ENCODE data around the gene TNFRSF6B.

Gene TNFRSF6B

DNA sequence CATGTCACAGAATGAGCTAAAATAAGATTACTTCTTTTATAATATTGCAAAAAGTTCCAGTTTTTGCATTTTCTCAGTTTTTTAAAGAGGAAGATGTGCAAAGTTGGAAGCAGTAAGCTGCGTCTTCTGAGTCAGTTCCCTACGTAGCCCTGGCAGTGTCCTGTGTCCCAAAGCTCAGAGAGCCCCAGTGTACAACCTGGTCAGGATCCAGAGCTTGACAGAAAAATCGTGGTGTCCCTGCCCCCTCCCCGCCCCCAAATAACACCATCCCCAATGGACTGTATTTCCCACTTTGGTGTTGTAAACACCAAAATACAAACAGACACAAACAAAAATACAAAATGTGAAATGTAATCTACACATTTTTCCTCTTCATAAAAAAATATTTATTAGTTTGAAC lies 47.7 kb downstream of the TNFRSF6B start:
- Histone ChIP-seq H3K9me3 (ENCODE audit: control insufficient read depth in 1 of 2, low read length in 2 of 2) (no peaks in the 10 kb centered on the region), H3K4me1 (ENCODE audit: control insufficient read depth in 1 of 2, insufficient read depth in 2 of 2, low read length in 2 of 2) (peaks cover 0 to 17% of the 10 kb centered on the region in 2 donors), H3K36me3 (ENCODE audit: control insufficient read depth in 1 of 2, insufficient read depth in 2 of 2, low read length in 2 of 2) (peaks cover 0 to 25% of the 10 kb centered on the region in 2 donors), H3K4me3 (ENCODE audit: low read depth in 1 of 2, low read length in 2 of 2) (no peak overlapping the region), H3K27me3 (ENCODE audit: low read depth, low read length) (no peaks in the 10 kb centered on the region), H3K27ac (ENCODE audit: low read length) (no peak overlapping the region)

DNA sequence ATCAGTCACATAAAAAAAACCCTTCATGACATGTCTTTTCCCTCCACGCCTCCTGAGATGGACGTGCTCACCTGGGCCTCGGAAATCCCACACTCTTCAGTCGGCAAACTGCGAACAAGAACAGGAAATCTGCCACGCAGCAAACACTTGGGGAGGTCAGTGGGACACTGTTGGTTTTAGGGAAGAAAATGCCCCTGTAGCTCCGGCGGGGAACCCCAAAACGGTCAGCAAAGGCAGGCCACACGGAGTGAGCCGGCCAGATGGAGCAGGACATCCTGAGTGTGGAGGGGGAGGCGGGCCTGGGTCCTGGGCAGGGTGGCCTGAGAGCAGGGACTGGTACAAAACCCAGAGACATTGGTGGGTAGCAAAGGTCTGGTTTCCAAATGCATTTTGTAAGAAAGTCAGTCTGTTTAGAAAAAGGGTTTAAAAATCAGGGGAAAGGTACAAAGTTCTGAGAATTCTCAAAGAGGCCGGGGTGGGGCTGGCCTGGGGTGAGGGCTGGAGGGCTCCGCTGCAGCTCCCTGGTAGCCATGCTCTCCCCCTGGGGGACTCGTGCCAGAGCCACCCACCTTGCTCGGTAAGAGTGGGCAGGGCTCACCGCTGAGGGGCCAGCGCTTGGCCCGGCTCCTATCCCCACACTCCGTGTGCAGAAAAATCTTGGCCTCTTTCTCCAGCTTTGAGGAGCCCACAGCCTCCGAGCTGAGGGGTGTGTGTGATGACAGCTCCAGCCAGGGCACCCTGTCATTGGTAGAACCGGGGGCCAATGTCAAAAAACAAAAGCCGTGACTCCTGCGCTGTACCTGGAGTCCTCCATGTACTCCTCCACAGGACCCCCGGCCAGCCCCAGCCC lies 48.3 kb downstream of the TNFRSF6B start:
- H3K4me1 ChIP-seq (ENCODE audit: control insufficient read depth in 1 of 2, insufficient read depth in 2 of 2, low read length in 2 of 2): peaks cover 0 to 17% of the 10 kb centered on the region in 2 donors
- H3K4me3 ChIP-seq (ENCODE audit: low read depth in 1 of 2, low read length in 2 of 2): no peak overlapping the region
- no peaks in the 10 kb centered on the region for H3K27me3 ChIP-seq (ENCODE audit: low read depth, low read length)
- H3K36me3 ChIP-seq (ENCODE audit: control insufficient read depth in 1 of 2, insufficient read depth in 2 of 2, low read length in 2 of 2): peaks cover 0 to 25% of the 10 kb centered on the region in 2 donors
- H3K9me3 ChIP-seq (ENCODE audit: control insufficient read depth in 1 of 2, low read length in 2 of 2): no peaks in the 10 kb centered on the region
- no peak overlapping the region for H3K27ac ChIP-seq (ENCODE audit: low read length)

- no peaks in the 10 kb centered on the region for H3K9me3 ChIP-seq (ENCODE audit: control insufficient read depth in 1 of 2, low read length in 2 of 2)
- no peak overlapping the region for H3K27ac ChIP-seq (ENCODE audit: low read length)
- H3K27me3 ChIP-seq (ENCODE audit: low read depth, low read length): no peaks in the 10 kb centered on the region
- peaks cover 0 to 17% of the 10 kb centered on the region in 2 donors for H3K4me1 ChIP-seq (ENCODE audit: control insufficient read depth in 1 of 2, insufficient read depth in 2 of 2, low read length in 2 of 2)
- peaks cover 0 to 25% of the 10 kb centered on the region in 2 donors for H3K36me3 ChIP-seq (ENCODE audit: control insufficient read depth in 1 of 2, insufficient read depth in 2 of 2, low read length in 2 of 2)
- no peak overlapping the region for H3K4me3 ChIP-seq (ENCODE audit: low read depth in 1 of 2, low read length in 2 of 2)
These were observed 49.0 kb downstream of the TNFRSF6B start for GRCh38 chr20:63745424-63745805.

GRCh38 chr20:63745961-63746731 lies 49.7 kb downstream of the TNFRSF6B start:
- H3K36me3 ChIP-seq (ENCODE audit: control insufficient read depth in 1 of 2, insufficient read depth in 2 of 2, low read length in 2 of 2): peaks cover 0 to 25% of the 10 kb centered on the region in 2 donors

DNA sequence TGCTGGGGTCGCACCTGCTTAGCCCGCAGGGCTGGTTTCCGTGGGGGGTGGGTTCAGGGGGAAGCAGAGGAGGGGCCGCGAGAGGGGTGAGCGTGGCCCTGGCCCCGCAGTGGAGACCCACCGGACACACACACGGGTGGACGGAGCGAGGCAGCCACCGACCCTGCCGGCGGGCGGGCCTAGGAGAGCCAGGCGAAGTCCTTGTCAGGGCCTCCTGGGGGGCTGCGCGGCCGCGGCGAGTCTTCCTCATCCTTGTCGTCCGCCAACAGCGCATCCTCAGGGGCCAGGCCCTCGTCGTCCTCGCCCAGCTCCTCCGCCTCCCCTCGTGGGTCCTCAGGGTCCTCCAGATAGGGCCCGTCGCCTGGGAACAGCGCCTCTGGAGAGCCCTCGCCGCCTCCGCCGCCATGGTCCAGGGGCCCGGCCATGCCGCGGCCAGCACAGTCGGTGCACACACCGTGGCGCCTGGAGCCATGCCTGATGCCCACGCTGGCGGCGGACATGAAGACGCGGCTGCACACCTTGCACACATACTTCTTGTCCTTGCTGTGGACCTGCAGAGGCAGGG lies 50.4 kb downstream of the TNFRSF6B start:
- Histone ChIP-seq H3K4me1 (ENCODE audit: control insufficient read depth in 1 of 2, insufficient read depth in 2 of 2, low read length in 2 of 2) (peaks cover 0 to 6% of the 10 kb centered on the region in 2 donors), H3K27ac (ENCODE audit: low read length) (no peak overlapping the region), H3K4me3 (ENCODE audit: low read depth in 1 of 2, low read length in 2 of 2) (no peak overlapping the region), H3K9me3 (ENCODE audit: control insufficient read depth in 1 of 2, low read length in 2 of 2) (no peaks in the 10 kb centered on the region), H3K27me3 (ENCODE audit: low read depth, low read length) (no peaks in the 10 kb centered on the region), H3K36me3 (ENCODE audit: control insufficient read depth in 1 of 2, insufficient read depth in 2 of 2, low read length in 2 of 2) (peaks cover 0 to 23% of the 10 kb centered on the region in 2 donors)

More at GRCh38 chr20:63745961-63746731, 49.7 kb downstream of the TNFRSF6B start:
- Histone ChIP-seq H3K4me1 (ENCODE audit: control insufficient read depth in 1 of 2, insufficient read depth in 2 of 2, low read length in 2 of 2) (peaks cover 0 to 13% of the 10 kb centered on the region in 2 donors), H3K27ac (ENCODE audit: low read length) (no peak overlapping the region), H3K27me3 (ENCODE audit: low read depth, low read length) (no peaks in the 10 kb centered on the region), H3K9me3 (ENCODE audit: control insufficient read depth in 1 of 2, low read length in 2 of 2) (no peaks in the 10 kb centered on the region), H3K4me3 (ENCODE audit: low read depth in 1 of 2, low read length in 2 of 2) (no peak overlapping the region)

DNA sequence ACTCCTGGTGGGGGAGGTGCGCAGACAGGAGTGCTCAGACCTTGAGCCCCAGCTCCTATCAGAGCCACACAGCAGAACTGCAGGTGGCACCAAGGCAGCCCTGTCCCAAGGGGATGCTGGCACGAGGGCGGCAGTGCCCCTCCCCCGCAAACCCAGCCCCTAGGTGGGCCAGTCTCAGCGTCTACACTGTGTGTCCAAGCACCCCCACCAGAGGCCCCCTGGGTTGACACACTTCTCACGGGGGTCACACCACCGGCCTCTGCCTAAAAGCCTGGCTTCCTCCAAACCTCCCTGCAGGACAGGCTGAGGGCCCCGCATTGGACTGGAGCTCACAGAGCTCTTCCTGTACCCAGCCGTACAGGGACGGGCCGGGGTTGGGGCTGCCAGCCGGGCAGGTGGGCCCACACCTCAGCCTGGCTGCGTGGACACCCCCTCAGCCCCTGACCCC lies 51.2 kb downstream of the TNFRSF6B start:
- Histone ChIP-seq H3K9me3 (ENCODE audit: control insufficient read depth in 1 of 2, low read length in 2 of 2) (no peaks in the 10 kb centered on the region), H3K4me1 (ENCODE audit: control insufficient read depth in 1 of 2, insufficient read depth in 2 of 2, low read length in 2 of 2) (no peaks in the 10 kb centered on the region), H3K36me3 (ENCODE audit: control insufficient read depth in 1 of 2, insufficient read depth in 2 of 2, low read length in 2 of 2) (peaks cover 0 to 22% of the 10 kb centered on the region in 2 donors), H3K27me3 (ENCODE audit: low read depth, low read length) (no peaks in the 10 kb centered on the region), H3K4me3 (ENCODE audit: low read depth in 1 of 2, low read length in 2 of 2) (no peak overlapping the region), H3K27ac (ENCODE audit: low read length) (no peak overlapping the region)

All from muscle layer of duodenum (tissue), 2 donors.